ENCODE measurements around the gene ZNF502.

ZNF502 gene

GRCh38 chr3:44771424-44772098 is 59.1 kb downstream of the ZNF502 start:
- no peaks in the 10 kb centered on the region for H3K4me1 ChIP-seq (ENCODE audit: control insufficient read depth, insufficient read depth, low read length, unreplicated experiment)
- H3K4me3 ChIP-seq (ENCODE audit: low read depth, low read length), result no peak overlapping the region
- H3K27me3 ChIP-seq (ENCODE audit: insufficient read depth, low read length), result no peaks in the 10 kb centered on the region
- no peak overlapping the region for H3K27ac ChIP-seq (ENCODE audit: low read depth, low read length)
- peaks cover 34% of the 10 kb centered on the region for H3K79me2 ChIP-seq (ENCODE audit: control insufficient read depth, insufficient read depth, low read length, unreplicated experiment)
- H3K36me3 ChIP-seq (ENCODE audit: insufficient read depth, low read length), result peaks cover 47% of the 10 kb centered on the region
- no peak overlapping the region for H2AFZ ChIP-seq (ENCODE audit: low read length, unreplicated experiment)

- Histone ChIP-seq H2AFZ (ENCODE audit: low read length, unreplicated experiment) (no peak overlapping the region), H3K36me3 (ENCODE audit: insufficient read depth, low read length) (peaks cover 47% of the 10 kb centered on the region), H3K4me1 (ENCODE audit: control insufficient read depth, insufficient read depth, low read length, unreplicated experiment) (no peaks in the 10 kb centered on the region), H3K4me3 (ENCODE audit: low read depth, low read length) (no peak overlapping the region), H3K27me3 (ENCODE audit: insufficient read depth, low read length) (no peaks in the 10 kb centered on the region), H3K79me2 (ENCODE audit: control insufficient read depth, insufficient read depth, low read length, unreplicated experiment) (peaks cover 32% of the 10 kb centered on the region), H3K27ac (ENCODE audit: low read depth, low read length) (no peak overlapping the region)
Measured at GRCh38 chr3:44772099-44772442, 59.6 kb downstream of the ZNF502 start.
